HepG2 (cell line): ENCODE results near the gene DBNDD1.

Experiments used
- BCLAF1 ChIP-seq: fragments of 450-650 bp; IDR thresholded peaks from 2 replicates; pipeline ENCODE4 v1.6.1; 2017; ENCODE audit warnings: mild to moderate bottlenecking
- GTF2F1 ChIP-seq: fragments of 150-350 bp; IDR thresholded peaks from 2 replicates; pipeline ENCODE4 v1.6.1; 2014; ENCODE audit warnings: low read length
- REST ChIP-seq, 2 experiments: IDR thresholded peaks; 2 replicates each; pipeline ENCODE4 v1.6.1; 2011 to 2012; ENCODE audit warnings: low read length in 2 of 2, borderline replicate concordance in 1 of 2, low read depth in 1 of 2, mild to moderate bottlenecking in 1 of 2, moderate library complexity in 1 of 2
- SRSF1 ChIP-seq: fragments of 200-400 bp; formaldehyde crosslinking; optimal IDR thresholded peaks from 2 replicates; pipeline ENCODE3; 2017; ENCODE audit warnings: mild to moderate bottlenecking, low read depth, low read length, moderate library complexity
- THYN1 ChIP-seq: sonication (generic); formaldehyde crosslinking; IDR thresholded peaks from 2 replicates; pipeline ENCODE4 v1.8.1; 2023; ENCODE audit warnings: low read depth, mild to moderate bottlenecking, moderate library complexity, missing genetic modification reagents, borderline replicate concordance
- TRAFD1 ChIP-seq: sonication (generic); formaldehyde crosslinking; IDR thresholded peaks from 2 replicates; pipeline ENCODE4 v1.5.1; 2020; ENCODE audit warnings: missing genetic modification reagents, mild to moderate bottlenecking, borderline replicate concordance
- ZBTB4 ChIP-seq: sonication (generic); formaldehyde crosslinking; IDR thresholded peaks from 2 replicates; pipeline ENCODE4 v1.4.0; 2020; ENCODE audit warnings: missing genetic modification reagents, mild to moderate bottlenecking, borderline replicate concordance
- ZMYM4 ChIP-seq: sonication (generic); formaldehyde crosslinking; IDR thresholded peaks from 2 replicates; pipeline ENCODE4 v1.8.1; 2023; ENCODE audit warnings: mild to moderate bottlenecking, missing genetic modification reagents
- TF ChIP-seq, protein P1 (sequence below): sonication (generic); IDR thresholded peaks from 2 replicates; pipeline ENCODE4 v1.6.1; 2016; ENCODE audit warnings: low read depth, borderline replicate concordance
- TF ChIP-seq, protein P2 (sequence below): sonication (generic); formaldehyde crosslinking; IDR thresholded peaks from 2 replicates; pipeline ENCODE4 v1.5.0; 2020; ENCODE audit warnings: mild to moderate bottlenecking, missing genetic modification reagents, moderate library complexity

- TF ChIP-seq TRAFD1 (CRISPR knock-in tag) (no peak), GTF2F1 (no peak), BCLAF1 (no peak), ZBTB4 (CRISPR knock-in tag) (no peak), REST (IDR thresholded peaks at IDR 0.05; ENCODE audit: borderline replicate concordance in 1 of 2, low read depth in 1 of 2, low read length in 2 of 2) (no peak), SRSF1 (no peak), THYN1 (CRISPR knock-in tag) (no peak), ZMYM4 (no peak)
- TF ChIP-seq, protein P1, sequence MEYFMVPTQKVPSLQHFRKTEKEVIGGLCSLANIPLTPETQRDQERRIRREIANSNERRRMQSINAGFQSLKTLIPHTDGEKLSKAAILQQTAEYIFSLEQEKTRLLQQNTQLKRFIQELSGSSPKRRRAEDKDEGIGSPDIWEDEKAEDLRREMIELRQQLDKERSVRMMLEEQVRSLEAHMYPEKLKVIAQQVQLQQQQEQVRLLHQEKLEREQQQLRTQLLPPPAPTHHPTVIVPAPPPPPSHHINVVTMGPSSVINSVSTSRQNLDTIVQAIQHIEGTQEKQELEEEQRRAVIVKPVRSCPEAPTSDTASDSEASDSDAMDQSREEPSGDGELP: no peak
- TF ChIP-seq, protein P2, sequence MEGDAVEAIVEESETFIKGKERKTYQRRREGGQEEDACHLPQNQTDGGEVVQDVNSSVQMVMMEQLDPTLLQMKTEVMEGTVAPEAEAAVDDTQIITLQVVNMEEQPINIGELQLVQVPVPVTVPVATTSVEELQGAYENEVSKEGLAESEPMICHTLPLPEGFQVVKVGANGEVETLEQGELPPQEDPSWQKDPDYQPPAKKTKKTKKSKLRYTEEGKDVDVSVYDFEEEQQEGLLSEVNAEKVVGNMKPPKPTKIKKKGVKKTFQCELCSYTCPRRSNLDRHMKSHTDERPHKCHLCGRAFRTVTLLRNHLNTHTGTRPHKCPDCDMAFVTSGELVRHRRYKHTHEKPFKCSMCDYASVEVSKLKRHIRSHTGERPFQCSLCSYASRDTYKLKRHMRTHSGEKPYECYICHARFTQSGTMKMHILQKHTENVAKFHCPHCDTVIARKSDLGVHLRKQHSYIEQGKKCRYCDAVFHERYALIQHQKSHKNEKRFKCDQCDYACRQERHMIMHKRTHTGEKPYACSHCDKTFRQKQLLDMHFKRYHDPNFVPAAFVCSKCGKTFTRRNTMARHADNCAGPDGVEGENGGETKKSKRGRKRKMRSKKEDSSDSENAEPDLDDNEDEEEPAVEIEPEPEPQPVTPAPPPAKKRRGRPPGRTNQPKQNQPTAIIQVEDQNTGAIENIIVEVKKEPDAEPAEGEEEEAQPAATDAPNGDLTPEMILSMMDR (CRISPR knock-in tag): peak; percentile 28; the same call in 1 of the 2 replicates
Observed at GRCh38 chr16:89999831-90000574, 19.3 kb downstream of the DBNDD1 start.
